Stimulated activated CD8-positive, alpha-beta memory T cell treated with anti-CD3 and anti-CD28 coated beads, Interleukin-2, amount 100 ng/mL, for 48 hours (primary cell): ENCODE data around the gene EPB41L5.
"Not testable (repeated sequence)": the region's sequence is repeated elsewhere in the genome, so short reads cannot be mapped to it uniquely, and the experiment has no call there.

Experiments
- DNase-seq, 2 donors: peaks; one replicate each; pipeline ENCODE4 v3.0.0-alpha.2; 2020; ENCODE audit warnings: low read depth in 2 of 2

EPB41L5 gene

GRCh38 chr2:120199817-120200459, 187.1 kb downstream of the EPB41L5 start:
- not testable (repeated sequence) for DNase-seq

GRCh38 chr2:120203251-120204021, 190.6 kb downstream of the EPB41L5 start:
- DNase-seq = no peak

GRCh38 chr2:120204022-120204405, 191.1 kb downstream of the EPB41L5 start:
- no peak for DNase-seq

- DNase-seq = no peak
These were observed 191.5 kb downstream of the EPB41L5 start for GRCh38 chr2:120204417-120204816.

GRCh38 chr2:120204945-120205670, 192.2 kb downstream of the EPB41L5 start:
- DNase-seq = no peak

GRCh38 chr2:120206022-120206581, 193.2 kb downstream of the EPB41L5 start:
- peak; percentile 53 to 56 for DNase-seq

GRCh38 chr2:120208381-120209353, 195.8 kb downstream of the EPB41L5 start:
- DNase-seq = no peak

GRCh38 chr2:120209427-120210269, 196.8 kb downstream of the EPB41L5 start:
- no peak for DNase-seq

- no peak for DNase-seq
These were observed 197.4 kb downstream of the EPB41L5 start for GRCh38 chr2:120210270-120210693.

- DNase-seq = no peak
These were observed 205.3 kb downstream of the EPB41L5 start for GRCh38 chr2:120218181-120218580.

- DNase-seq = no peak
These were observed 206.4 kb downstream of the EPB41L5 start for GRCh38 chr2:120219291-120219690.

GRCh38 chr2:120219766-120220165, 206.9 kb downstream of the EPB41L5 start:
- DNase-seq = no peak

- no peak for DNase-seq
These were observed 207.9 kb downstream of the EPB41L5 start for GRCh38 chr2:120220756-120221155.

GRCh38 chr2:120221616-120222015, 208.7 kb downstream of the EPB41L5 start:
- DNase-seq = no peak

GRCh38 chr2:120222186-120223033, 209.5 kb downstream of the EPB41L5 start:
- no peak for DNase-seq

- peak; percentile 82 to 89 for DNase-seq
These were observed 210.4 kb downstream of the EPB41L5 start, which contains the start of gene TMEM185B for GRCh38 chr2:120223034-120223912. Gene TMEM185B (minus strand): TSS chr2:120223400. CDS start chr2:120222976, 424 bp downstream.

- DNase-seq = no peak
These were observed 211.4 kb downstream of the EPB41L5 start for GRCh38 chr2:120224256-120224655.
